Measurements from ENCODE around the gene URB1. TPM values are rescaled to one million over a fixed set of nuclear protein-coding genes. Genes with fewer than 3 reads are reported as not detected.

Gene URB1
- total and polyA plus RNA-seq, 2 donors (not counting 3 experiments of a cell fraction or from before 2014, with no cell fraction given), result 8.0 to 27.3 TPM

DNA sequence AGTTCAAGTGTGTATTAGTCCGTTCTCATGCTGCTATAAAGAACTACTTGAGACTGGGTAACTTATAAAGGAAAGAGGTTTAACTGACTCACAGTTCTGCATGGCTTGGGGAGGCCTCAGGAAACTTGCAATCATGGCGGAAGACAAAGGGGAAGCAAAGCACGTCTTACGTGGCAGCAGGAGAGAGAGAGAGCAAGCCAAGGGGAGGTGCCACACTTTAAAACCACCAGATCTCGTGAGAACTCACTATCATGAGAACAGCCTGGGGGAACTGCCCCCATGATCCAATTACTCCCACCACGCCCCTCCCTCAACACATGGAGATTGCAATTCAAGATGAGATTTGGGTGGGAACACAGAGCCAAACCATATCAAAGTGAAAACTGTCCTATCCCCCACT is 109.8 kb downstream of the URB1 start:
- no peak for FAIRE-seq
- CTCF ChIA-PET, result no interaction called here

More for the DNA sequence above, 109.8 kb downstream of the URB1 start:
- intact Hi-C loops (cut with micrococcal nuclease) (no loop called here), dilution Hi-C loops (cut with MboI; ENCODE audit: extremely low pct_ligation_motif_present, low sequenced_read_pairs) (no loop called here)
- Histone ChIP-seq H3K36me3 (ENCODE audit: control insufficient read depth in 2 of 2, extremely low read depth in 1 of 2, insufficient read depth in 2 of 2, low read length in 2 of 2) (no peaks in the 10 kb centered on the region), H2AFZ (ENCODE audit: low read depth, low read length) (no peak overlapping the region), H3K9ac (replicated peaks; ENCODE audit: extremely low read depth, insufficient read depth, low read length) (no peak overlapping the region), H3K4me2 (ENCODE audit: insufficient read depth, low read length) (no peak overlapping the region), H3K9me1 (replicated peaks; ENCODE audit: control insufficient read depth, extremely low read depth, insufficient read depth, low read length) (no peaks in the 10 kb centered on the region), H3K4me1 (ENCODE audit: control insufficient read depth, extremely low read depth, insufficient read depth, low read length) (peaks cover 12% of the 10 kb centered on the region), H3K4me3 (replicated peaks in 1 of 3; ENCODE audit: insufficient read depth in 1 of 3, low read depth in 1 of 3, low read length in 3 of 3) (no peak overlapping the region), H4K20me1 (replicated peaks; ENCODE audit: control insufficient read depth, extremely low read depth, insufficient read depth, low read length) (no peaks in the 10 kb centered on the region), H3K27me3 (ENCODE audit: control insufficient read depth in 2 of 2, insufficient read depth in 2 of 2, low read length in 2 of 2) (no peaks in the 10 kb centered on the region), H3K79me2 (ENCODE audit: control insufficient read depth, insufficient read depth, low read length) (peaks cover 6% of the 10 kb centered on the region), H3K27ac (ENCODE audit: insufficient read depth, low read depth, low read length) (no peak overlapping the region), H3K9me3 (replicated peaks; ENCODE audit: control insufficient read depth, insufficient read depth, low read length) (no peaks in the 10 kb centered on the region)
- no peak for DNase-seq (ENCODE audit: low read depth, low spot score)
- TF ChIP-seq POLR2AphosphoS5 (IDR thresholded peaks at IDR 0.05; ENCODE audit: insufficient read depth, low read depth, low read length) (no peak), GATA2 (IDR thresholded peaks at IDR 0.05; ENCODE audit: insufficient read depth, insufficient read length, low read depth, low read length) (no peak), POLR2A (IDR thresholded peaks at IDR 0.05; ENCODE audit: low read depth, low read length) (no peak), EZH2 (IDR thresholded peaks at IDR 0.05; ENCODE audit: borderline replicate concordance, low read depth, low read length, severe bottlenecking) (no peak), MYC (IDR thresholded peaks at IDR 0.05; ENCODE audit: low read depth, low read length) (no peak), FOS (IDR thresholded peaks at IDR 0.05; ENCODE audit: borderline replicate concordance, insufficient read depth, low read length) (no peak), JUN (IDR thresholded peaks at IDR 0.05; ENCODE audit: borderline replicate concordance, insufficient read depth, insufficient read length, low read depth) (no peak)
- TF ChIP-seq, protein P1, sequence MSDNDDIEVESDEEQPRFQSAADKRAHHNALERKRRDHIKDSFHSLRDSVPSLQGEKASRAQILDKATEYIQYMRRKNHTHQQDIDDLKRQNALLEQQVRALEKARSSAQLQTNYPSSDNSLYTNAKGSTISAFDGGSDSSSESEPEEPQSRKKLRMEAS (IDR thresholded peaks at IDR 0.05; ENCODE audit: insufficient read depth, insufficient read length), result no peak
- TF ChIP-seq, protein P2, sequence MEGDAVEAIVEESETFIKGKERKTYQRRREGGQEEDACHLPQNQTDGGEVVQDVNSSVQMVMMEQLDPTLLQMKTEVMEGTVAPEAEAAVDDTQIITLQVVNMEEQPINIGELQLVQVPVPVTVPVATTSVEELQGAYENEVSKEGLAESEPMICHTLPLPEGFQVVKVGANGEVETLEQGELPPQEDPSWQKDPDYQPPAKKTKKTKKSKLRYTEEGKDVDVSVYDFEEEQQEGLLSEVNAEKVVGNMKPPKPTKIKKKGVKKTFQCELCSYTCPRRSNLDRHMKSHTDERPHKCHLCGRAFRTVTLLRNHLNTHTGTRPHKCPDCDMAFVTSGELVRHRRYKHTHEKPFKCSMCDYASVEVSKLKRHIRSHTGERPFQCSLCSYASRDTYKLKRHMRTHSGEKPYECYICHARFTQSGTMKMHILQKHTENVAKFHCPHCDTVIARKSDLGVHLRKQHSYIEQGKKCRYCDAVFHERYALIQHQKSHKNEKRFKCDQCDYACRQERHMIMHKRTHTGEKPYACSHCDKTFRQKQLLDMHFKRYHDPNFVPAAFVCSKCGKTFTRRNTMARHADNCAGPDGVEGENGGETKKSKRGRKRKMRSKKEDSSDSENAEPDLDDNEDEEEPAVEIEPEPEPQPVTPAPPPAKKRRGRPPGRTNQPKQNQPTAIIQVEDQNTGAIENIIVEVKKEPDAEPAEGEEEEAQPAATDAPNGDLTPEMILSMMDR (IDR thresholded peaks at IDR 0.05; ENCODE audit: extremely low read depth in 1 of 2, insufficient read depth in 1 of 2, low read depth in 1 of 2, low read length in 2 of 2), result no peak
- POLR2A ChIA-PET, result no interaction called here
- BruUV-seq (replicated peaks), result no TSS peak

All from endothelial cell of umbilical vein (primary cell).